SK-N-SH treated with all-trans-retinoic acid at 6 μM for 48 hours (cell line): ENCODE results near the gene ARHGAP22.

Experiments used
- CREB5 ChIP-seq: fragments of 250-450 bp; sonication (Bioruptor Pico); IDR thresholded peaks from 2 replicates; pipeline ENCODE4 v1.5.1; 2020; ENCODE audit warnings: low read depth, mild to moderate bottlenecking, moderate library complexity
- CSDC2 ChIP-seq: fragments of 250-450 bp; sonication (Bioruptor Pico); IDR thresholded peaks from 2 replicates; pipeline ENCODE4 v1.5.0; 2020; ENCODE audit warnings: mild to moderate bottlenecking, moderate library complexity
- ISL1 ChIP-seq: fragments of 250-450 bp; sonication (Bioruptor Pico); IDR thresholded peaks from 2 replicates; pipeline ENCODE4 v2.1.2; 2022; ENCODE audit warnings: mild to moderate bottlenecking, moderate library complexity
- PATZ1 ChIP-seq: fragments of 250-450 bp; sonication (Bioruptor Pico); IDR thresholded peaks from 2 replicates; pipeline ENCODE4 v1.8.0; 2020; ENCODE audit warnings: mild to moderate bottlenecking, moderate library complexity, borderline replicate concordance
- PPARA ChIP-seq: fragments of 250-450 bp; sonication (Bioruptor Pico); IDR thresholded peaks from 2 replicates; pipeline ENCODE4 v1.5.0; 2020; ENCODE audit warnings: mild to moderate bottlenecking, borderline replicate concordance
- RARB ChIP-seq: fragments of 250-450 bp; sonication (Bioruptor Pico); IDR thresholded peaks from 2 replicates; pipeline ENCODE4 v1.8.0; 2021; ENCODE audit warnings: mild to moderate bottlenecking, moderate library complexity
- SNAI2 ChIP-seq: fragments of 250-450 bp; sonication (Bioruptor Pico); IDR thresholded peaks from 2 replicates; pipeline ENCODE4 v1.5.0; 2020; ENCODE audit warnings: mild to moderate bottlenecking, moderate library complexity
- TOX ChIP-seq: fragments of 250-450 bp; sonication (Bioruptor Pico); IDR thresholded peaks from 2 replicates; pipeline ENCODE4 v1.8.0; 2021; ENCODE audit warnings: mild to moderate bottlenecking, moderate library complexity, borderline replicate concordance
- ZFP3 ChIP-seq: fragments of 250-450 bp; sonication (Bioruptor Pico); IDR thresholded peaks from 2 replicates; pipeline ENCODE4 v1.5.0; 2020; ENCODE audit warnings: mild to moderate bottlenecking, moderate library complexity
- ZFP30 ChIP-seq: fragments of 450-650 bp; formaldehyde crosslinking; IDR thresholded peaks from 2 replicates; pipeline ENCODE4 v1.5.0; 2022; ENCODE audit warnings: mild to moderate bottlenecking, moderate library complexity
- ZNF70 ChIP-seq: fragments of 450-650 bp; formaldehyde crosslinking; IDR thresholded peaks from 2 replicates; pipeline ENCODE4 v1.5.0; 2020; ENCODE audit warnings: mild to moderate bottlenecking, moderate library complexity

- TF ChIP-seq ISL1 (no peak), ZFP3 (CRISPR knock-in tag) (no peak), PATZ1 (CRISPR knock-in tag) (no peak), RARB (CRISPR knock-in tag) (no peak), CREB5 (CRISPR knock-in tag) (no peak), CSDC2 (CRISPR knock-in tag) (no peak), ZFP30 (CRISPR knock-in tag) (no peak), ZNF70 (CRISPR knock-in tag) (no peak), PPARA (CRISPR knock-in tag) (no peak), TOX (CRISPR knock-in tag) (no peak), SNAI2 (CRISPR knock-in tag) (no peak)
Observed at GRCh38 chr10:48518986-48519385, 85.9 kb downstream of the ARHGAP22 start.
